ENCODE data around the gene ZBP1. TPM values are rescaled to one million over a fixed set of nuclear protein-coding genes. Genes with fewer than 3 reads are reported as not detected.

Gene ZBP1
- total and polyA plus RNA-seq, 10 of the 15 experiments (the other 5 are each of a cell fraction or from before 2014, with no cell fraction given) = 0.93 to 10.6 (median 4.8) TPM

- no peak for TF ChIP-seq ZBTB33 (IDR thresholded peaks at IDR 0.05)
- no peak for TF ChIP-seq BCL3 (IDR thresholded peaks at IDR 0.05; ENCODE audit: borderline replicate concordance, insufficient read depth, low read depth, low read length, poor library complexity, severe bottlenecking)
- no peak for TF ChIP-seq CEBPZ (IDR thresholded peaks at IDR 0.05; ENCODE audit: low read depth, low read length)
Observed at GRCh38 chr20:57583289-57584257, 36.7 kb downstream of the ZBP1 start (continued).
